ENCODE measurements around the gene IMP3.

DNA sequence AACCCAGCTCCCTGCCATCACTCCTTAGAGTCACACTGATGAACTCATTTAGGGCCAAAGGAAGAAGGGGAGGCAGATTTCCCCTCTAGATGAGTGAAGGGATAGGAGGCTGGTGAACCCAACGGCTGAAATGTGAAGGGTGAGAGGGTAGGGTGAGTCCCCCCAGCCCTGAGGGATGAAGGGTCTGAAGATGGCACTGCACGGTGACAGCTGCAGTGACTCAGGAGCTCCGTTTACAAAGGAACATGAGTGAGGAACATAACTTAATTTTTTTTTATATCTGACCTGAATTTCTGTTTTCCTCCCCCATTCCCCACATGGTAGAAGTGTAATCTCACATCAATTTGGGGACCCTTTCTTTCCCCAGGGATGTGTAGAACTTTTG is 21.7 kb upstream of the IMP3 start:
- TF ChIP-seq, protein P1, sequence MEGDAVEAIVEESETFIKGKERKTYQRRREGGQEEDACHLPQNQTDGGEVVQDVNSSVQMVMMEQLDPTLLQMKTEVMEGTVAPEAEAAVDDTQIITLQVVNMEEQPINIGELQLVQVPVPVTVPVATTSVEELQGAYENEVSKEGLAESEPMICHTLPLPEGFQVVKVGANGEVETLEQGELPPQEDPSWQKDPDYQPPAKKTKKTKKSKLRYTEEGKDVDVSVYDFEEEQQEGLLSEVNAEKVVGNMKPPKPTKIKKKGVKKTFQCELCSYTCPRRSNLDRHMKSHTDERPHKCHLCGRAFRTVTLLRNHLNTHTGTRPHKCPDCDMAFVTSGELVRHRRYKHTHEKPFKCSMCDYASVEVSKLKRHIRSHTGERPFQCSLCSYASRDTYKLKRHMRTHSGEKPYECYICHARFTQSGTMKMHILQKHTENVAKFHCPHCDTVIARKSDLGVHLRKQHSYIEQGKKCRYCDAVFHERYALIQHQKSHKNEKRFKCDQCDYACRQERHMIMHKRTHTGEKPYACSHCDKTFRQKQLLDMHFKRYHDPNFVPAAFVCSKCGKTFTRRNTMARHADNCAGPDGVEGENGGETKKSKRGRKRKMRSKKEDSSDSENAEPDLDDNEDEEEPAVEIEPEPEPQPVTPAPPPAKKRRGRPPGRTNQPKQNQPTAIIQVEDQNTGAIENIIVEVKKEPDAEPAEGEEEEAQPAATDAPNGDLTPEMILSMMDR (IDR thresholded peaks at IDR 0.05; ENCODE audit: poor library complexity, severe bottlenecking) = no peak
- TF ChIP-seq EZH2 (IDR thresholded peaks at IDR 0.05; ENCODE audit: borderline replicate concordance, insufficient read depth, low read length, poor library complexity, severe bottlenecking) (no peak), SMC3 (conservative IDR thresholded peaks at IDR 0.05; ENCODE audit: poor library complexity) (no peak)
- TF ChIP-seq, protein P2, sequence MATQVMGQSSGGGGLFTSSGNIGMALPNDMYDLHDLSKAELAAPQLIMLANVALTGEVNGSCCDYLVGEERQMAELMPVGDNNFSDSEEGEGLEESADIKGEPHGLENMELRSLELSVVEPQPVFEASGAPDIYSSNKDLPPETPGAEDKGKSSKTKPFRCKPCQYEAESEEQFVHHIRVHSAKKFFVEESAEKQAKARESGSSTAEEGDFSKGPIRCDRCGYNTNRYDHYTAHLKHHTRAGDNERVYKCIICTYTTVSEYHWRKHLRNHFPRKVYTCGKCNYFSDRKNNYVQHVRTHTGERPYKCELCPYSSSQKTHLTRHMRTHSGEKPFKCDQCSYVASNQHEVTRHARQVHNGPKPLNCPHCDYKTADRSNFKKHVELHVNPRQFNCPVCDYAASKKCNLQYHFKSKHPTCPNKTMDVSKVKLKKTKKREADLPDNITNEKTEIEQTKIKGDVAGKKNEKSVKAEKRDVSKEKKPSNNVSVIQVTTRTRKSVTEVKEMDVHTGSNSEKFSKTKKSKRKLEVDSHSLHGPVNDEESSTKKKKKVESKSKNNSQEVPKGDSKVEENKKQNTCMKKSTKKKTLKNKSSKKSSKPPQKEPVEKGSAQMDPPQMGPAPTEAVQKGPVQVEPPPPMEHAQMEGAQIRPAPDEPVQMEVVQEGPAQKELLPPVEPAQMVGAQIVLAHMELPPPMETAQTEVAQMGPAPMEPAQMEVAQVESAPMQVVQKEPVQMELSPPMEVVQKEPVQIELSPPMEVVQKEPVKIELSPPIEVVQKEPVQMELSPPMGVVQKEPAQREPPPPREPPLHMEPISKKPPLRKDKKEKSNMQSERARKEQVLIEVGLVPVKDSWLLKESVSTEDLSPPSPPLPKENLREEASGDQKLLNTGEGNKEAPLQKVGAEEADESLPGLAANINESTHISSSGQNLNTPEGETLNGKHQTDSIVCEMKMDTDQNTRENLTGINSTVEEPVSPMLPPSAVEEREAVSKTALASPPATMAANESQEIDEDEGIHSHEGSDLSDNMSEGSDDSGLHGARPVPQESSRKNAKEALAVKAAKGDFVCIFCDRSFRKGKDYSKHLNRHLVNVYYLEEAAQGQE (IDR thresholded peaks at IDR 0.05; ENCODE audit: borderline replicate concordance) = no peak
